ENCODE data around the gene SEC14L6.
"Not testable (repeated sequence)": the region's sequence is repeated elsewhere in the genome, so short reads cannot be mapped to it uniquely, and the experiment has no call there.

Gene SEC14L6

DNA sequence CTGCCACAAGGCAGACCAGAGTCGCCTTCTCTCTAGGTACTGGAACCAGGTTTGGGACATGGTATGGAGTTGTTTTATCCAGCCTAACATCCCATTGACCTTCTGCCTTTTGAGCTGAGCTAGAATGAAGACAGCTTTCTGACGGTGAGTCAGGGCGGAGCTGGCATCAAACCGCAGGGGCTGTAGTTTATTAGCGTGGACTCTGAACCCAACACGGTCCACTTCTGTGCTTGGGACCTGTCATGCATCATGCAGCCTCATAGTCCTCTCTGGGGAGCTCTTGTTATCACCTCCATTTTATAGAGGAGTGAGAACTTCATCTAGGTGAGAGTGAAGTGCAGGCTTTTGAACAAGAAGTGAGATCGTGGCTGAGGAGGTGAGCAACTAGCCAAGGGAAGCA lies 19.6 kb upstream of the SEC14L6 start:
- DNase-seq, result no peak

DNA sequence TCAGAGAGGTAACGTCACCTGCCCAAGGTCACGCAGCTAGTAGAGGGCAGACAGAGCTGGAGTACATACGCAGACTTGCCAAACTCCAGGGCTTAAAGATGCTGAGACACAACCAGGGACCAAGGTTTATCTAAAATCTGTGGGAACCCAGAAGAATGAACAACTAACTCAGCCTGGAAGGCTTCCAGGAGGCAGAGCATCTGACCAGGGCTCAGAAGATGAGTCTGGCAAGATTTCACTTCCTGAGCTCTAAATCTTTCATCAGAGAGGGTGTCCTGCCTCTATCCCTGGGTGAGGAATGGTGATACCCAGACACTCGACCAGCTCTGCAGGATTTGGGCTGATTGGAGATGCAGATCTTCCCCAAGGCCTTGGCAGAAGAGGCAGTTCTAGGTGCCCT lies 18.8 kb upstream of the SEC14L6 start:
- DNase-seq, result no peak

DNA sequence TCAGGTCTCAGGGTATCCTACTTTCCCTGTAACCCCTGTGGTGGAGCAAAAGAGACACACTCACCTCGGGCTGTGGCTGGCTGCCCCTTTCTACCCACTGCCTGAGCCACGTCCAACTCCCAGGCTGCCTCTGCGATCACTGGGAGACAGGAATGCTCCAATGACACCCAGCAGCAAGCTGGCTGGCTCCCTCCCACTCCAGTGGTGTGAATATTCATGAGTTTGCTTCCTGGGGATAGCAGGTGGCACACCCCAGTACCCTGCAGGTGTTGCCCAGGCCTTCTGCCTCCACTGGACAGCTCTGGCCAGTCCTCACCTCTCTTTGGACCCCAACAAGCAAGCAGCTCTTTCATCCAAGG lies 18.2 kb upstream of the SEC14L6 start:
- DNase-seq, result no peak

DNA sequence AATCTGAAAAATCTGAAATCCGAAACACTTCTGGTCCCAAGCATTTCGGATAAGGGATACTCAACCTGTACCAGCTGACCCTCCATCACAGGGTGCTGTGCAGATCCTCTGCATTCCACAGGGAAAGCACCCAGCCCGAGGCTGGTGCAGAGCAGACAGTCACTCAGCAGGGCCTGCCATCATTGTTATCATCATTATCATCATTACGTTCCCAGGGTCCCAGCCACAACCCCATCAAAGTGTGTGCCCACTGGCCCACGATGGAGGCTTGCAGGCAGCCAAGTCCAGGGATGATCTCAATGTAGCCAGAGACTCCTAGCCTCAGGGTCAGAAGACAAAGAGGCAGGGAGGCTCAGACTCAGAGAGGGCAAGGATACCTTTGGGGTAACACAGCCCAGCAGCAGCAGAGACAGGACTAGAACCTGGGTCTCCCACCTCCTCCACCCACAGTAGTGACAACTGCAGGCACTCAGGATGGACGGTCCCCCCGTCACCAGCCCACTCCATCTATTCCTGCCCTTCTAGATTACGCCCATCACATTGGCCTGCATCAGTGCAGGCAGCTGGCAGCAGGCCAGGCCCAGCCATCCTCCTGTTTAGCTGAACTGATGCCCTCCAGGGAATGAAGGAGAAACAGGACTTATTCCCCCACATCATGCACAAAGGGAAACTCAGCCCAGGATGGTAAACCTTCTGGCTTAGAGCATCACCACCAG lies 17.7 kb upstream of the SEC14L6 start:
- DNase-seq, result no peak

DNA sequence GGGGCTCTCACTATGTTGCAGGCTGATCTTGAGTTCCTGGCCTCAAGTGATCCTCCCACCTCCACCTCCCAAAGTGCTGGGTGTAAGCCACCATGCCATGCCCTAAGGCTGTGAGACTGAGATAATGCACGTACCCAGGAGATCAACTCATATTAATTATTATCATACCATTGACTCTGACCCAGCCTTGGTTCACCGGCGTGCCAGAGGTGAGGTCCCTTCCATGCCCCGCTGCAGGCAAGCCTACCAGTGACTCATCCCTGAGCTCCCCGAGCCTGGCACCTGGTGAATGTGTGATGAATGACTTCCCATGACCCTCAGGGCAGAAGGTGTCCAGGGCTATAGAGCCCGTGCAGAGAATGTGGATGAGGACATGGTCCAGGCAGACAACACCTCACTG lies 15.8 kb upstream of the SEC14L6 start:
- DNase-seq, result no peak

DNA sequence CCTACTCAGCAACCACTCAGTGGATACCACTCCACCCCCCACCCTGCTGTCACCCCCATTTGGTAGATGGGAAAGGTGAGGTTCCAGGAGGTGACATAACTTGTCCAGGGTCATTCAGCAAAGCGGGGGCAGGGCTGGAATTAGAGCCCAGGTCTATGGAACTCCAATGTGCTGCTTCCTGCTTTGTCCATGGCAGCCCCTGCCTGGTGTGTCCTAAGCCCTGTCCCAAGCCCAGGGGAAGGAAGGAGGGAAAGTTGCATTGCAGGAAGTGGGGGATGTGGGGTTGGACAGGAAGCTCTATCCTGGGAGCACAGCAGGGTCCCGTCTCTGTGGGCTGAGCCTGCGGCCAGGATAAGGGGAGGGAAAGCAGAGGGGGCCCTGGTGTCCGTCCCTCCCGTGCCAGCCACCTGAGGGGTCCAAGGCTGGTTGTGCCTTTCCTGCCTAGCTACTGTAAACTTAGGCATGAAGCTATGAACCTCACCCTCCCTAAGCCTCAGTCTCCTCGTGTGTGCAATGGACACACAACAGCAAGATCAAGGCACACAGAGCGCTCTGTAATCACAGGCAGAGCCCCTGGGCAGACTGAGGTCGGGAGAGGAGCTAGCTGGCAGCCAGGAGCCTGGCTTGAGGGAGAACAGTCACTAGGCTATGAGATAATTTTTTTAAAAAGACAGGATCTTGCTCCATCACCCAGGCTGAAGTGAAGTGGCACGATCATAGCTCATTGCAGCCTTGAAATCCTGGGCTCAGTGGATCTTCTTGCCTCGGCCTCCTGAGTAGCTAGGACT lies 15.1 kb upstream of the SEC14L6 start:
- DNase-seq, result no peak

DNA sequence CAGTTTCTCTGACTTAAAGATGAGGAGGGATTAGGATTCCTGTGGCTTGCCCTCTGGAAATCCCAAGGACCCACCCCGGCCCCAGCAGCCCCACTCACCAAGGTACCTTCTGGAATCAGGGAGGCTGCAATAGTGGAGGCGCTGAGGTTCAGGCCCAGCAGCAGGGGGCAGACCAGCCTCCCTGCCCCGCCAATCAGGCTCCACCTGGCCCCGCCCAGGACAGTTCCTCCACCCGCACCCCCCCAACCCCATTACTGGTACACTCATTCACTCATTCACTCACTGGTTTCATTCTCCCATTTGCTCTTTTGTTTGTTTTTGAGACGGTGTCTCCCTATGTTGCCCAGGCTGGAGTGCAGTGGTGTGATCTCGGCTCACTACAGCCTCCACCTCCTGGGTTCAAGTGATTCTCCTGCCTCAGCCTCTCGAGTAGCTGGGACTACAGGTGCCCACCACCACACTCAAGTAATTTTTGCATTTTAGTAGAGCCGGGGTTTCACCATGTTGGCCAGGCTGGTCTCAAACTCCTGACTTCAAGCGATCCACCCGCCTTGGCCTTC lies 14.2 kb upstream of the SEC14L6 start:
- not testable (repeated sequence) for DNase-seq

DNA sequence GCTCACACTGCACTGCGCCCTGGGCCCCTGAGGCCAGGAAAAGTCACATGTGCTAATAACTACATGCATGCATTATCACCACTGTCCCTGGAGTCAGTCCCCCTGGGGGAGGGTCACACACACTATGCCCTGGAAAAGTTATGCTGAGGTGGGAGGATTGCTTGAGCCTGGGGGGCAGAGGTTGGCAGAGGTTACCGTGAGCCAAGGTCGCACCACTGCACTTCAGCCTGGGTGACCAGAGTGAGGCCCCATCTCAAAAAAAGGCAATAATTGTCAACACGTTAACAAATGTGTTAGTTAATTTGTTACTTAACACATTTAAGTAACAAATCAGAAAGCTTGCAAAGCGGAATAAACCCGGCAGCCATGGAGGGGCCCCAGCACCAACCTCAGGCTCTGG lies 13.3 kb upstream of the SEC14L6 start:
- DNase-seq, result no peak

DNA sequence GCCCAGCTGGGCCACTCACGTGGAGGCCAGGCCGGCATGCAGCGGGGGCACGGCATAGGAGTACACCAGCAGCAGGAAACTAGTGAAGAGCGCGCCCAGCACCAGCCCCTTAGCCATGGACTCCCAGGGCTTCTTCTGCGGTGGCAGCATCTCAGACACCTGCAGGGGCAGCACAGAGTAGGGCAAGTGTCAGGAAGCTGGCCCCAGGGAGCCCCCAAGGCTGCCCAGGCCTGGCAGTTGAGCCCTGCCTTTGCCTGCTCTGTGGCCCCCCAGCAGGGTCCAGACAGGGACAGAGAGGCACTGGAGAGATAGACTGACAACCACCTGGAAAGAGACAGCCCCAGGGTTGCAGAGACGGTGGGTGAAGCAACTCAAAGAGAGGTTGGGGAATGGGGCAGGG lies 10.7 kb upstream of the SEC14L6 start:
- no peak for DNase-seq

DNA sequence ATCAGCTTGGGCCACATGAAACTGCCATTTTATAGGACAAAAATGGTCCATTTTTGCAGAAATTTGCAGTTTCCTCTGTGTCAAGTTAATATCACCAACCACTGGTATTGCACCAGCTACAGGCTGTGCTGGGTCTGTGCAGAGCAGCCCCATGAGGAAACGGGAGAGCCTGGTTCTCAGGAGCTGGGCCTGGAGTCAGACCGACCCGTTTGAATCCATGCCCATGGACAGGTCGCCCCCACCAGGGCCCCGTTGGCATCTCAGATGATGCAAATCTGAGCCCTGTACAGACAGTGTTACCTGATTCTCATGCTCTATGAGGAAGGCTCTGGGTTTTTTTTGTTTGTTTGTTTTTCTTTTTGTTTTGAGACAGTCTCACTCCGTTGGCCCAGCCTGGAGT lies 9.8 kb upstream of the SEC14L6 start:
- no peak for DNase-seq

DNA sequence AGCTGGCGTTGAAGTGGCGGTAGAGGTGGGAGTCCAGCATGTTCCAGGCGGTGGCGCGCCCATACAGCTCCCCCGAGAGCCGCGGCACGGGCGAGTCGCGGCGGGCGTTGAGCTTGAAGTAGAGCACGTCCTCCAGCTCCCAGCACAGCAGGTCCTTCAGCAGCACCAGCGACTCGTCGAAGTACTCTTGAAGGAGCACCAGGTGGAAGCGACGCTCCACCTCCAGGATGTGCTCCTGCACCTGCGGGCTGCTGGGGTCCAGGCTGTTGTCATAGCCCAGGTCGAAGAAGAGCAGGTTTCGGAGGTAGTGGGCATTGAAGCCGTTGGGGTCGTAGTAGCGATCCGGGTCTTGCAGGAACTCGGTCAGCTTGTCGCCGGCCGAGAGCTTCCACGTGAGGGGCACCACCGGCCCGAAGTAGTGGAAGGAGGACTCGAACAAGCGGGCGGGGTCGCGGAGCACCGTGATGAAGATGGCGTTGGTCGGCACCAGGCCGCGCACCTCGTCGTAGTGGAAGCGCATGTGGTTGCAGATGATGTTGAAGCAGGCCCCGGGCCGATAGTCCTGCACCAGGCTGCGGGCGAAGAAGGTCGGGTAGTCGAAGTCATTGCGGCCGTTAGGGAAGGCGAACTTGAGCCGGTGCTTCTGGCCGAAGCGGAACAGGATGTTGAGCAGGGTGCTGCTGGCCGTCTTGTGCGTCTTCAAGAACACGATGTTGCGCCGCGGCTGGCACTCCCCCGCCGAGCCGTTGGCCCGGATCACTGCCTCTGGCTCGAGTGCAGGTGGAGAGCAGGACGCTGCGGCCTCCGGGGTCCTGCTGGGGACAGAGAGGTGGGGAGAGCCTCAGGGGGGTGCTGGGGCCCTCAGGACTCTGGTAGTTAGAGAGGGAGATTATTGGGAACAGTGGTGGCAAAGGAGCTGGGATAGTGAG lies 9.0 kb upstream of the SEC14L6 start:
- no peak for DNase-seq

DNA sequence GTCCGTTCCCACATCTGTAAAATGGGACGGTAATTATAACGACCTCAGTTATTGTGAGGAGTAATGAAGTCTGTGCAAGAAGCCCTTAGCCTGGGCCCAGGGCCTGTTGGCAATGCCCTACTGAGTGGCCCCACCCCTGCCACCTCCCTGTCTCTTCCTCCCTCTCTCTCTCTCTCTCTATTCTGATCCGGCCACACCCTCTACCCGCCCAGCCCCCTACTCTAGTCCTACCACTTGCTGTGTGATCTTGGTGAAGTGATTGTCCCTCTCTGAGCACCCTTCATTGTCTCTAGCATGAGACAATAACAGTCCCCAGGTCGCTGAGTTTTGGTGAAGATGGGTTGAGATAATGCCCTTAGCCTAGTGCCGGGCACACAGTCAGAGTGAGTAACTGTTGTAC lies 7.4 kb upstream of the SEC14L6 start:
- no peak for DNase-seq

DNA sequence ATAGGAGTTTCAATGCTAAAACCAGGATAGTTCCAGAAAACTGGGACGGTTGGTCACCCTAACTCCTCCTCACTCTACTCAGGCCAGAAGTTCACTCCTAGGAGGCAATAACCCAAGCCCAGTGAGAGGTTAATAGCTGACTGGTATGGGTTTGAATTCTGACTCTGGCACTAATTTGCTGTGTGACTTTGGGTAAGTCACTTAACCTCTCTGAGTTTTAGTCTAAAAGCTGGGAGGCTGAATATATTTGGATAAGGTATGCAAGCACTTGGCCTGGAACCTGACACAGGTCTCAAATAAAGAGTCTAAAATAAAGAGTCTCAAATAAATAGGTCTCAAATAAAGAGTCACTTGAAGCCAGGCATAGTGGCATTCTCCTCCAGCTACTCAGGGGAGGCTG lies 6.2 kb upstream of the SEC14L6 start:
- DNase-seq, result no peak

DNA sequence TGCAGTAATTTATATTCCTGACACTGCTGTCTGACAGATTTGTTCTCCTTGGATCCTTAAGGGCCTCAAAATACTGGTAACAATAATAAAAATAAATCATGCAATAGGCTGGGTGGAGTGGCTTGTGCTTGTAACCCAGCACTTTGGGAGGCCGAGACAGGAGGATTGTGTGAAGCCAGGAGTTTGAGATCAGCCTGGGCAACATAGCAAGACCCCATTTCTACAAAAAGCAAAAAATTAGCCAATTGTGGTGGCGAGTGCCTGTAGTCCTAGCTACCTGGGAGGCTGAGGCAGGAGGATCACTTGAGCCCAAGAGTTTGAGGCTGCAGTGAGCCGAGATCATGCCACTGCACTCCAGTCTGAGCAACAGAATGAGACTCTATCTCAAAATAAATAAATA lies 5.3 kb upstream of the SEC14L6 start:
- not testable (repeated sequence) for DNase-seq

DNA sequence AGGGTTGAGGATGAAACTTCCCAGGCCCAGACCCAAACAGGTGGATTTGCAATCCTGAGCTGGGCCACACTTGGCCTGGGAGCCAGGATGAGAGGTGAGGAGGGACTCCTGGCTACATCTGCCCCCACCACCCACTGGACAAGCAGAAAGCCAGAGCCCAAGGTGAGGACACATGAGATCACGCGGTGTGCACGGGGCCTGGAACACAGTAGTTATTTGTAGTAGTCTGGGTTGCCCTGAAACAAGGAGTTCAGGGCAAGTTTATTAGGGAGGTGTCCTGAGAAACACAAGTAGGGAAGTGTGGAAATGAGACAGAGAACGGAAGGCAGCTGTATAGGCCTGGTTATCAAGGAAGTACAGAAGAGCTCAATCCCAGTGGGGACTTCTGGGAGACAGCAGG lies 647 bp upstream of the SEC14L6 start:
- DNase-seq, result no peak

DNA sequence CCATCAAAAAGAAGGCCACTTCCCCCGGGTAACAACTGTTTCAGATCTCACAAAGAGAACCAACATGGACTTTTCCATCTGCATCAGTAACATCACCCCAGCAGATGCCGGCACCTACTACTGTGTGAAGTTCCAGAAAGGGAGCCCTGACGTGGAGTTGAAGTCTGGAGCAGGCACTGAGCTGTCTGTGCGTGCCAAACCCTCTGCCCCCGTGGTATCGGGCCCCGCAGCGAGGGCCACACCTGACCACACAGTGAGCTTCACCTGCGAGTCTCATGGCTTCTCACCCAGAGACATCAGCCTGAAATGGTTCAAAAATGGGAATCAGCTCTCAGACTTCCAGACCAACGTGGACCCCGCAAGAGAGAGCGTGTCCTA lies 3.7 kb downstream of the SEC14L6 start:
- no peak for DNase-seq

DNA sequence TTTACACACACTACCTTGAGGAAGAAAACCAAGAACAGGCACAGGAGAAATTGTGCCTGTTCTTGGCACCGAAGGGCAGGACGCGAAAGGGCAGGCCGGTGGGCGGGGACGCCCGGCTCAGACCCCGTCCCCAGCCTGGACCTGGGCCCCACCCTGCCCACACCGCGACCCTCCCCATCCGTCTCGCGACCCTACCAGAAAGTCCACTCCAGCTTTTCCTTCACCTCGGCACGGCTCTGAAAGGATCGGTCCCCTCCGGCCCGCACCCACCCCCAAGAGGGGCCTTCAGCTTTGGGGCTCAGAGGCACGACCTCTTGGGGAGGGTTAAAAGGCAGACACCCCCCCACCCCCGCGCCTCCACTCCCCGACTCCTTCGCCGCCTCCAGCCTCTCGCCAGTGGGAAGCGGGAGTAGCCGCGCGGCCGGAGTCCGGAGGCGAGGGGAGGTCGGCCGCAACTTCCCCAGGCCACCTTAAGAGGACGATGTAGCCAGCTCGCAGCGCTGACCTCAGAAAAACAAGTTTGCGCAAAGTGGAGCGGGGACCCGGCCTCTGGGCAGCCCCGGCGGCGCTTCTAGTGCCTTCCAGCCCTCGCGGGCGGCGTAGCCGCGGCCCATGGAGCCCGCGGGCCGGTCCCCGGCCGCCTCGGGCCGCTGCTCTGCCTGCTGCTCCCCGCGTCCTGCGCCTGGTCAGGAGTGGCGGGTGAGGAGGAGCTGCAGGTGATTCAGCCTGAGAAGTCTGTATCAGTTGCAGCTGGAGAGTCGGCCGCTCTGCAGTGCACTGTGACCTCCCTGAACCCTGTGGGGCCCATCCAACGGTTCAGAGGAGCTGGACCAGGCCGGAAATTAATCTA lies 4.4 kb downstream of the SEC14L6 start:
- no peak for DNase-seq

DNA sequence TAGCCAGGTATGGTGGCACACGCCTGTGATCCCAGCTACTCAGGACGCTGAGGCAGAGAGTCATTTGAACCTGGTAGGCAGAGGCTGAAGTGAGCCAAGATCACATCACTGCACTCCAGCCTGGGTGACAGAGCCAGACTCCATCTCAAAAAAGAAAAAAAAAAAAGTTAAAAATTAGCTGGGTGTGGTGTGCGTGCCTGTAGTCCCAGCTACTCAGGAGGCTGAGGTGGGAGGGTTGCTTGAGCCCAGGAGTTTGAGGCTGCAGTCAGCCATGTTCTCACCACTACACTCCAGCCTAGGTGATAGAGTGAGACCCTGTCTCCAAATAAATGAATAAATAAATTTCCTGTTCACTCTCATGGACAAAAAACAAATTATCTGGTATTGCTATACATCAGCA lies 5.0 kb downstream of the SEC14L6 start:
- DNase-seq, result not testable (repeated sequence)

DNA sequence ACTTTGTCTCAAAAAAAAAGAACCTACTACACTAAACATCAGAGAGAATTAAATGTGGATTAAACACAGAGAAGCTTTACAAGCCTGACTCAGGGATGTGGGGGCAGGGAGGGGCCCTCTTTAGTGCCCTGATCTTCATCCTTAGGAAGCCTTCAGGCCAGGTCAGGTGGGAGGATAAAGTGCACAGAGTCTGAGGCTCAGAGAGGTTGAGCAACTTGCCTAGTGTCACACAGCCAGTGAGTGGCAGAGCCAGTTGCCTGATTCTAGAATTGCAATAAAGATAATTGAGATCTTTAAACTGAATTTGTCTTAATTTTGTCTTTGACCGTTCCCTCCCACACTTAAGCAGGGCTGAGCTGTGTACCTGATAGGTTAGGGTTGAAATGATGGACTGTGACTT lies 7.2 kb downstream of the SEC14L6 start:
- no peak for DNase-seq

DNA sequence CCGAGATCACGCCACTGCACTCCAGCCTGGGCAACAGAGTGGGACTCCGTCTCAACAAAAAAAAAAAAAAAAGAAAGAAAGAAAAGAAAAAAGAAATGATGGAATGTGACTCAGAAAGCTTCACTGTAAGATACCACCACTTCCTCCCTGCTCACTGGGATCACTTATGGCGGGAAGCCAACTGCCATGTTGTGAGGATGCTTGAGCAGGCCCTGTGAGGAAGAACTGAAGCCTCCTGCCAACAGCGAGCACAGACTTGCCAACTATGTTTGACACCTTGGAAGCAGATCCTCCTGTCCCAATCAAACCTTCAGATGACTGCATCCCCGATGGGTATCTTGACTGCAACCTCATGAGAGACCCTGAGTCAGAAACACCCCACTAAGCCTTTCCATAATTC lies 8.3 kb downstream of the SEC14L6 start:
- DNase-seq, result no peak

DNA sequence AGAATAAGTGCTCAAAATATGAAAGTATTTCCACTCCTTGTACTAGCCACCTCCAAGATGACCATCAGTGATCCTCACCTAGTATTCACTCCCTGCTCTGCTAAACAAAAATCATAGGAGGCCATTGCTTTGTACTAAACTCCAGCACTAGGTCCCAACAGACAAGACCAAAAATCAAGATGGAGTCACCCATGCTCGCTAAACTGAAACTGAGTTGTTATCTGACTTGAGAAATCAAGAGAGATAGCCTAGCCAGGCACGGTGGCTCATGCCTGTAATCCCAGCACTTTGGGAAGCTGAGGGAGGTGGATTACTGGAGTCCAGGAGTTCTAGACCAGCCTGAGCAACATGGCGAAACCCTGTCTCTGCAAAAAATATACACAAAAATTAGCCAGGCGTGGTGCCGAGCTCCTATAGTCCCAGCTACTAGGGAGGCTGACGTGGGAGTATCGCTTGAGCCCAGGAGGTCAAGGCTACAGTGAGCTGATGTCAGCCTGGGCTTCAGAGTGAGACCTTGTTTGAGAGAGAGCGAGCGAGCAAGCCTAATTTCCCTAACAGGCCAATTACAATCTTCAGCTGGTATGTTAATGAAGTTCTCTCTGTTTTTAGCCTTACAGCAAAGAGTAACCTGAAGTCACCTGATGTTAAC lies 9.3 kb downstream of the SEC14L6 start:
- DNase-seq, result no peak

DNA sequence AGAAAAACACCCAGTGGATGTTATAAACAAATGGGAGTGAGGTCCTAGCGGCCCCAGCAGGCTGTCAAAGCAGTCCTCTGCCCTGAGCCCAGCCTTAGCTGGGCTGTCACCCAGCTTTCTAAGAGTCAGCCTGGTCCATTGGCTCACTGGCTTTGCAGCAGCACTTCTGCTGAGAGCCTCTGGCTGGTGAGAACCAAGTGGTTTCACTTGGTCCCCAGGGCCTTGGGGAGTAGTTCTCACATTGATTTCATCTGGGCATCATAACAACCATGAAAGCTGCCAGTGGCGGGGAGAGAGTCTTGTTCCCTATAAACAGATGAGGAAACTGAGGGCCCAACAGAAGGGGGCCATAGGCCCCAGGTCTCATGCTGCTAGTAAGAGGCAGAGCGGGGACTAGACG lies 11.4 kb downstream of the SEC14L6 start:
- no peak for DNase-seq

Data from effector CD8-positive, alpha-beta T cell (primary cell).